HG03469 (cell line): ENCODE results near the gene PCDHGA12.
"Not testable (repeated sequence)": the region's sequence is repeated elsewhere in the genome, so short reads cannot be mapped to it uniquely, and the experiment has no call there.

Source experiments
- ATAC-seq: cut with Tn5 transposase; IDR thresholded peaks from one replicate; pipeline ENCODE4 v1.9.1; 2021; ENCODE audit warnings: mild to moderate bottlenecking, moderate library complexity, moderate number of reproducible peaks; ENCODE audit not compliant: unreplicated experiment

The PCDHGA12 gene

DNA sequence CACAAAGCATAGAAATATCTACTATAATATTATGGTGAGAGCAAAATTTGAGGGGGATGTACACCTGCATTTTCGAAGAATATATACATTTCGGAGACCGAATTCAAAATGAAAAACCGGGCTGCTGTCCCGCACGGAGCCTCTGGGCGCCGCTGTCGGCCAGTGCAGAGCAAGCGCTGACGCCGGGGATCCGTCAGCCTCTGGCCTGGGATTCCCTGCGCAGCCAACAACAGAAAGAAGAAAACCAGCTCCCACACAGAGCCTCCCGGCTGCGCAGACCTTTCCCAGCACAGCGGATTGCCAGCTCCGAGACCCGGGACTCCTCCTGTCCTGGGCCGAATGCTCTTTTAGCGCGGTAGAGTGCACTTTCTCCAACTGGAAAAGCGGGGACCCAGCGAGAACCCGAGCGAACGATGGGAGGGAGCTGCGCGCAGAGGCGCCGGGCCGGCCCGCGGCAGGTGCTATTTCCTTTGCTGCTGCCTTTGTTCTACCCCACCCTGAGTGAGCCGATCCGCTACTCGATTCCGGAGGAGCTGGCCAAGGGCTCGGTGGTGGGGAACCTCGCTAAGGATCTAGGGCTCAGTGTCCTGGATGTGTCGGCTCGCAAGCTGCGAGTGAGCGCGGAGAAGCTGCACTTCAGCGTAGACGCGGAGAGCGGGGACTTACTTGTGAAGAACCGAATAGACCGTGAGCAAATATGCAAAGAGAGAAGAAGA, 22.4 kb upstream of the PCDHGA12 start, which contains the start of gene PCDHGB6:
PCDHGB6 (plus strand) TSS at position 232 of the 716 bp plus-strand sequence; CDS start at position 414, 182 bp downstream.
- ATAC-seq: not testable (repeated sequence)

DNA sequence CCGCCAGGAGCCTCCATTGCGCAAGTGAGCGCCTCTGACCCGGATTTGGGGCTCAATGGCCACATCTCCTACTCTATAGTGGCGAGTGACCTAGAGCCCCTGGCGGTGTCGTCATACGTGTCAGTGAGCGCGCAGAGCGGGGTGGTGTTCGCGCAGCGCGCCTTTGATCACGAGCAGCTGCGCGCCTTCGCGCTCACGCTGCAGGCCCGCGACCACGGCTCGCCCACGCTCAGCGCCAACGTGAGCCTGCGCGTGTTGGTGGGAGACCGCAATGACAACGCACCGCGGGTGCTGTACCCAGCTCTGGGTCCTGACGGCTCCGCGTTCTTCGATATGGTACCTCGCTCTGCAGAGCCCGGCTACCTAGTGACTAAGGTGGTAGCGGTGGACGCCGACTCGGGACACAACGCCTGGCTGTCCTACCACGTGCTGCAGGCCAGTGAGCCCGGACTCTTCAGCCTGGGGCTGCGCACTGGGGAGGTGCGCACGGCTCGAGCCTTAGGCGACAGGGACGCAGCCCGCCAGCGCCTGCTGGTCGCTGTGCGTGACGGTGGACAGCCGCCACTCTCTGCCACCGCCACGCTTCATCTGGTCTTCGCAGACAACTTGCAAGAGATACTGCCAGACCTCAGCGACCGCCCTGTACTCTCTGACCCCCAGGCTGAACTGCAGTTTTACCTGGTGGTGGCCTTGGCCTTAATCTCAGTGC, 20.6 kb upstream of the PCDHGA12 start:
- ATAC-seq: no peak

DNA sequence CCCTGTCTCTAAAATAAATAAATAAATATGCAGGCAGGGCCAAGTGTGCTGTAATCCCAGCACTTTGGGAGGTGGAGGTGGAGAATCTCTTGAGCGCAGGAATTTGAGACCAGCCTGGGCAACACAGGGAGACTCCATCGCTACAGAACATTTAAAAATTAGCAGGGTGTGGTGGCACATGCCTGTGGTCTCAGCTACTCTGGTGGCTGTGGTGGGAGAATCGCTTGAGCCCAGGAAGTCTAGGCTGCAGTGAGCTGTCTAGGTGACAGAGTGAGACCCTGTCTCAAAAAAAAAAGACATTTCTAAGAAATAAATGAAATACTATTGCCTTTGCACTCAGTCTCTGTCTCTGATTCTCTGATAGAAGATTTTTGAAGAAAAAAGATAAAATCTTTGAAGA, 18.7 kb upstream of the PCDHGA12 start:
- ATAC-seq: no peak

DNA sequence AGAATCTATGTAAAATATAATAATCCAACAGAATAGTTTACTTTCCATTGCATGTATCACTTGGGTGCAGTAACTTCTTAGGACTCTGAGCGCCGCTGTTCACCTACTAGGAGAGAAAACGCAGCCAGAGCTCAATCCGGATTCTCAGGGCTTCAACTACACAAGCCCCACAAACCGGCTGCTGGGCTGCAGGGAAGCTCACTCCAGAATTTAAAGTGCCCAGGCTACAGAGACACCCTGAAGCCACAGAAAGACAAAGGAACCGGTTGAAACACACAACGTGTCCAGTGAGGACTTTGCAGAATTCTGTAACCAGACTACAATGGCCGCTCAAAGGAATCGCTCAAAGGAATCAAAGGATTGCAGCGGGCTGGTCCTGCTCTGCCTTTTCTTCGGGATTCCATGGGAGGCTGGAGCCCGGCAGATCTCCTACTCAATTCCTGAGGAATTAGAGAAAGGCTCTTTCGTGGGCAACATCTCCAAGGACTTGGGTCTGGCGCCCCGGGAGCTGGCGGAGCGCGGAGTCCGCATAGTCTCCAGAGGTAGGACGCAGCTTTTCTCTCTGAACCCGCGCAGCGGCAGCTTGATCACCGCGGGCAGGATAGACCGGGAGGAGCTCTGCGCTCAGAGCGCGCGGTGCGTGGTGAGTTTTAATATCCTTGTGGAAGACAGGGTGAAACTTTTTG, 17.3 kb upstream of the PCDHGA12 start, which contains the start of gene PCDHGA10:
PCDHGA10 (plus strand) TSS at position 134 of the 686 bp plus-strand sequence; CDS start at position 323, 189 bp downstream.
- ATAC-seq: peak; percentile 54

DNA sequence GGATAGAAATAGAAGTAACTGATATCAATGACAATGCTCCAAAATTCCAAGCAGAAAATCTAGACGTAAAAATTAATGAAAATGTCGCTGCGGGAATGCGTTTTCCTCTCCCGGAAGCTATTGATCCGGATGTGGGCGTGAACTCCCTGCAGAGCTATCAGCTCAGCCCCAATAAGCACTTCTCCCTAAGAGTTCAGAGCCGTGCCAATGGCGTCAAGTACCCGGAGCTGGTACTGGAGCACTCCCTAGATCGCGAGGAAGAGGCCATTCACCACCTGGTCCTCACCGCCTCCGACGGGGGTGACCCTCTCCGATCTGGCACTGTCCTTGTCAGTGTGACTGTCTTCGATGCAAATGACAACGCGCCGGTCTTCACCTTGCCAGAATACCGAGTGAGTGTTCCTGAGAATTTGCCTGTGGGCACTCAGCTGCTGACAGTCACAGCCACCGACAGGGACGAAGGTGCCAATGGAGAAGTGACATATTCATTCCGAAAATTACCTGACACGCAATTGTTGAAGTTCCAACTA, 16.7 kb upstream of the PCDHGA12 start:
- no peak for ATAC-seq

DNA sequence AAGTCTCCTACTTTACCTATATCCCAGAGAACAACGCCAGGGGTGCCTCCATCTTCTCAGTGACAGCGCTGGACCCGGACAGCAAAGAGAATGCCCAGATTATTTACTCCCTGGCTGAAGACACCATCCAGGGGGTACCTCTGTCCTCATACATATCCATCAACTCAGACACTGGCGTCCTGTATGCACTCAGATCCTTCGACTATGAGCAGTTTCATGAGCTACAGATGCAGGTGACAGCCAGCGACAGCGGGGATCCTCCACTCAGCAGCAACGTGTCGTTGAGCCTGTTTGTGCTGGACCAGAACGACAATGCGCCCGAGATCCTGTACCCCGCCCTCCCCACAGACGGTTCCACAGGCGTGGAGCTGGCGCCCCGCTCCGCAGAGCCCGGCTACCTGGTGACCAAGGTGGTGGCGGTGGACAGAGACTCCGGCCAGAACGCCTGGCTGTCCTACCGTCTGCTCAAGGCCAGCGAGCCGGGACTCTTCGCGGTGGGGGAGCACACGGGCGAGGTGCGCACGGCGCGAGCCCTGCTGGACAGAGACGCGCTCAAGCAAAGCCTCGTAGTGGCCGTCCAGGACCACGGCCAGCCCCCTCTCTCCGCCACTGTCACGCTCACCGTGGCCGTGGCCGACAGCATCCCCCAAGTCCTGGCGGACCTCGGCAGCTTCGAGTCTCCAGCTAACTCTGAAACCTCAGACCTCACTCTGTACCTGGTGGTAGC, 15.6 kb upstream of the PCDHGA12 start:
- not testable (repeated sequence) for ATAC-seq

DNA sequence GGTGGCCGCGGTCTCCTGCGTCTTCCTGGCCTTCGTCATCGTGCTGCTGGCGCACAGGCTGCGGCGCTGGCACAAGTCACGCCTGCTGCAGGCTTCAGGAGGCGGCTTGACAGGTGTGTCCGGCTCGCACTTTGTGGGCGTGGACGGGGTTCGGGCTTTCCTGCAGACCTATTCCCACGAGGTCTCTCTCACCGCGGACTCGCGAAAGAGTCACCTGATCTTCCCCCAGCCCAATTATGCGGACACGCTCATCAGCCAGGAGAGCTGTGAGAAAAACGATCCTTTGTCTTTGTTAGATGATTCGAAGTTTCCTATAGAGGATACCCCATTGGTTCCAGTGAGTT, 15.1 kb upstream of the PCDHGA12 start:
- ATAC-seq: not testable (repeated sequence)

DNA sequence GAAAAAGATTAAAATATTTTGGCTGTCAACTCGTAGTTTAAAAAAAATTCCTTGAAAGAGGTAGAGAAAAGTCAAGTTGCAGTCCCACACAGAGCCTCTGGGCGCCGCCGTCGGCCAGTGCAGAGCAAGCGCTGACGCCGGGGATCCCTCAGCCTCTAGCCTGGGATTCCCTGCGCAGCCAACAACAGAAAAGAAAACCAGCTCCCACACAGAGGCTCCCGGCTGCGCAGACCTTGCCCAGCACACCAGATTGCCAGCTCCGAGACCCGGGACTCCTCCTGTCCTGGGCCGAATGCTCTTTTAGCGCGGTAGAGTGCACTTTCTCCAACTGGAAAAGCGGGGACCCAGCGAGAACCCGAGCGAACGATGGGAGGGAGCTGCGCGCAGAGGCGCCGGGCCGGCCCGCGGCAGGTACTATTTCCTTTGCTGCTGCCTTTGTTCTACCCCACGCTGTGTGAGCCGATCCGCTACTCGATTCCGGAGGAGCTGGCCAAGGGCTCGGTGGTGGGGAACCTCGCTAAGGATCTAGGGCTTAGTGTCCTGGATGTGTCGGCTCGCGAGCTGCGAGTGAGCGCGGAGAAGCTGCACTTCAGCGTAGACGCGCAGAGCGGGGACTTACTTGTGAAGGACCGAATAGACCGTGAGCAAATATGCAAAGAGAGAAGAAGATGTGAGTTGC, 12.7 kb upstream of the PCDHGA12 start, which contains the start of gene PCDHGB7:
PCDHGB7 (plus strand) TSS at position 184 of the 679 bp plus-strand sequence; CDS start at position 367, 183 bp downstream.
- peak; percentile 52 for ATAC-seq

DNA sequence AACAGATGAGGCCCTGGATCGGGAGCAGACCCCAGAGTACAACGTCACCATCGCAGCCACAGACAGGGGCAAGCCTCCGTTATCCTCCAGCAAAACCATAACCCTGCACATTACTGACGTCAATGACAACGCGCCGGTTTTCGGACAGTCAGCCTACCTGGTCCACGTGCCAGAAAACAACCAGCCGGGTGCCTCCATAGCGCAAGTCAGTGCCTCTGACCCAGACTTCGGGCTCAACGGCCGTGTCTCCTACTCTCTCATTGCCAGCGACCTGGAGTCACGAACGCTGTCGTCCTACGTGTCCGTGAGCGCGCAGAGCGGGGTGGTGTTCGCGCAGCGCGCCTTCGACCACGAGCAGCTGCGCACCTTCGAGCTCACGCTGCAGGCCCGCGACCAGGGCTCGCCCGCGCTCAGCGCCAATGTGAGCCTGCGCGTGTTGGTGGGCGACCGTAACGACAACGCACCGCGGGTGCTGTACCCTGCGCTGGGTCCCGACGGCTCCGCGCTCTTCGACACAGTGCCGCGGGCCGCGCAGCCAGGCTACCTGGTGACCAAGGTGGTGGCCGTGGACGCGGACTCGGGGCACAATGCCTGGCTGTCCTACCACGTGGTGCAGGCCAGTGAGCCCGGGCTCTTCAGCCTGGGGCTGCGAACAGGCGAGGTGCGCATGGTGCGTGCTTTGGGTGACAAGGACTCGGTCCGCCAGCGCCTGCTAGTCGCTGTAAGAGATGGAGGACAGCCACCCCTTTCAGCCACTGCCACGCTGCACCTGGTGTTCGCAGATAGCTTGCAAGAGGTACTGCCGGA, 11.0 kb upstream of the PCDHGA12 start:
- ATAC-seq: no peak

DNA sequence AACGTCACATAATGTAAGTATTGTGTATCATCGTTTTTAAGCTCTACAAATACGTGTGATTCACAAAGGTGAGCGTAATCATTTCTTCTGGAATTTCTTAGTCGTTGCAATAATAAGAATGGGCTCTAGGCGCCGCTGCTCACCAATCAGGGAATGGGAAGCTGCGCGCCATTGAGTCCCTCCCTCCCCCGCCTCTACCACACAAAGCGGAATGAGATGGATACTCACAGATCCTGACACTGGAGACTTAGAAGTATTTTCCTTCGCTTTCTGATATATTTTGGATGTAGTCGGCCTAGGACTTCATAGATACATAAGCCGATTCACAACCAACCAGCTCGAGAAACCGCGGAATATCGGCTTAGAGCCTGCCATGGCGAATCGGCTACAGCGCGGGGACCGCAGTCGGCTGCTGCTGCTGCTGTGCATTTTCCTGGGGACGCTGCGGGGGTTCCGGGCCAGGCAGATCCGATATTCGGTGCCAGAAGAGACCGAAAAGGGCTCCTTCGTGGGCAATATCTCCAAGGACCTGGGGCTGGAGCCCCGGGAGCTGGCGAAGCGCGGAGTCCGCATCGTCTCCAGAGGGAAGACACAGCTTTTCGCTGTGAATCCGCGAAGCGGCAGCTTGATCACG, 9.3 kb upstream of the PCDHGA12 start, which contains the start of gene PCDHGA11:
PCDHGA11 (plus strand) TSS at position 197 of the 634 bp plus-strand sequence; CDS start at position 374, 177 bp downstream.
- ATAC-seq: no peak

DNA sequence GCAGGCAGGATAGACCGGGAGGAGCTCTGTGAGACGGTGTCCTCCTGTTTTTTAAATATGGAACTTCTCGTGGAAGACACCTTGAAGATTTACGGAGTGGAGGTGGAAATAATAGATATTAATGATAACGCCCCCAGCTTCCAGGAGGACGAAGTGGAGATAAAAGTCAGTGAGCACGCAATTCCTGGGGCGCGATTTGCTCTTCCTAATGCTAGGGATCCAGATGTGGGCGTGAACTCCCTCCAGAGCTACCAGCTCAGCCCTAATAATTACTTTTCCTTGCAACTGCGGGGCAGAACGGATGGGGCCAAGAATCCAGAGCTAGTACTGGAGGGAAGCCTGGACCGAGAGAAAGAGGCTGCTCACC, 8.8 kb upstream of the PCDHGA12 start:
- no peak for ATAC-seq

DNA sequence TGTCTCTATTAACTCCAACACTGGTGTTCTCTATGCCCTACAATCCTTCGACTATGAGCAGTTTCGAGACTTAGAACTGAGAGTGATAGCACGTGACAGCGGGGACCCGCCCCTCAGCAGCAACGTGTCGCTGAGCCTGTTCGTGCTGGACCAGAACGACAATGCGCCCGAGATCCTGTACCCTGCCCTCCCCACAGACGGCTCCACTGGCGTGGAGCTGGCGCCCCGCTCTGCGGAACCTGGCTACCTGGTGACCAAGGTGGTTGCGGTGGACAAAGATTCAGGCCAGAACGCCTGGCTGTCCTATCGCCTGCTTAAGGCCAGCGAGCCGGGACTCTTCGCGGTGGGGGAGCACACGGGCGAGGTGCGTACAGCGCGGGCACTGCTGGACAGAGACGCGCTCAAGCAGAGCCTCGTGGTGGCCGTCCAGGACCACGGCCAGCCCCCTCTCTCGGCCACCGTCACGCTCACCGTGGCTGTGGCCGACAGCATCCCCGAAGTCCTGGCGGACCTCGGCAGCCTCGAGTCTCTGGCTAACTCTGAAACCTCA, 7.5 kb upstream of the PCDHGA12 start:
- no peak for ATAC-seq

DNA sequence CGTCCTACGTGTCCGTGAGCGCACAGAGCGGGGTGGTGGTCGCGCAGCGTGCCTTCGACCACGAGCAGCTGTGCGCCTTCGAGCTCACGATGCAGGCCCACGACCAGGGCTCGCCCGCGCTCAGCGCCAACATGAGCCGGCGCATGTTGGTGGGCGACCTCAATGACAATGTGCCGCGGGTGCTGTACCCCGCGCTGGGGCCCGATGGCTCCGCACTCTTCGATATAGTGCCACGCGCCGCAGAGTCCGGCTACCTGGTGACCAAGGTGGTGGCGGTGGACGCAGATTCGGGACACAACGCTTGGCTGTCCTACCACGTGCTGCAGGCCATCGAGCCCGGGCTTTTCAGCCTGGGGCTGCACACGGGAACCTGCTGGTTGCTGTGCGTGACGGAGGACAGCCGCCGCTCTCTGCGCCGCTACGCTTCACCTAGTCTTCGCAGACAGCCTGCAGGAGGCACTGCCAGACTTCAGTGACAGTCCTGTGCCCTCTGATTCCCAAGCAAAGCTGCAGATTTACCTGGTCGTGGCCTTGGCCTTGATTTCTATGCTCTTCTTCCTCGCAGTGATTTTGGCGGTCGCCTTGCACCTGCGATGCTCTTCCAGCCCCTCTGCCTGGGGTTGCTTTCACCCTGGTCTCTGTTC, 2.4 kb upstream of the PCDHGA12 start:
- no peak for ATAC-seq

DNA sequence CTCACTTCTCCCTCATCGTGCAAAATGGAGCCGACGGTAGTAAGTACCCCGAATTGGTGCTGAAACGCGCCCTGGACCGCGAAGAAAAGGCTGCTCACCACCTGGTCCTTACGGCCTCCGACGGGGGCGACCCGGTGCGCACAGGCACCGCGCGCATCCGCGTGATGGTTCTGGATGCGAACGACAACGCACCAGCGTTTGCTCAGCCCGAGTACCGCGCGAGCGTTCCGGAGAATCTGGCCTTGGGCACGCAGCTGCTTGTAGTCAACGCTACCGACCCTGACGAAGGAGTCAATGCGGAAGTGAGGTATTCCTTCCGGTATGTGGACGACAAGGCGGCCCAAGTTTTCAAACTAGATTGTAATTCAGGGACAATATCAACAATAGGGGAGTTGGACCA, 979 bp downstream of the PCDHGA12 start:
- peak; percentile 23 for ATAC-seq

DNA sequence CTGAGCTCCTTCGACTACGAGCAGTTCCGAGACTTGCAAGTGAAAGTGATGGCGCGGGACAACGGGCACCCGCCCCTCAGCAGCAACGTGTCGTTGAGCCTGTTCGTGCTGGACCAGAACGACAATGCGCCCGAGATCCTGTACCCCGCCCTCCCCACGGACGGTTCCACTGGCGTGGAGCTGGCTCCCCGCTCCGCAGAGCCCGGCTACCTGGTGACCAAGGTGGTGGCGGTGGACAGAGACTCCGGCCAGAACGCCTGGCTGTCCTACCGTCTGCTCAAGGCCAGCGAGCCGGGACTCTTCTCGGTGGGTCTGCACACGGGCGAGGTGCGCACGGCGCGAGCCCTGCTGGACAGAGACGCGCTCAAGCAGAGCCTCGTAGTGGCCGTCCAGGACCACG, 2.0 kb downstream of the PCDHGA12 start:
- not testable (repeated sequence) for ATAC-seq

DNA sequence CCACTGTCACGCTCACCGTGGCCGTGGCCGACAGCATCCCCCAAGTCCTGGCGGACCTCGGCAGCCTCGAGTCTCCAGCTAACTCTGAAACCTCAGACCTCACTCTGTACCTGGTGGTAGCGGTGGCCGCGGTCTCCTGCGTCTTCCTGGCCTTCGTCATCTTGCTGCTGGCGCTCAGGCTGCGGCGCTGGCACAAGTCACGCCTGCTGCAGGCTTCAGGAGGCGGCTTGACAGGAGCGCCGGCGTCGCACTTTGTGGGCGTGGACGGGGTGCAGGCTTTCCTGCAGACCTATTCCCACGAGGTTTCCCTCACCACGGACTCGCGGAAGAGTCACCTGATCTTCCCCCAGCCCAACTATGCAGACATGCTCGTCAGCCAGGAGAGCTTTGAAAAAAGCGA, 2.4 kb downstream of the PCDHGA12 start:
- ATAC-seq: not testable (repeated sequence)

DNA sequence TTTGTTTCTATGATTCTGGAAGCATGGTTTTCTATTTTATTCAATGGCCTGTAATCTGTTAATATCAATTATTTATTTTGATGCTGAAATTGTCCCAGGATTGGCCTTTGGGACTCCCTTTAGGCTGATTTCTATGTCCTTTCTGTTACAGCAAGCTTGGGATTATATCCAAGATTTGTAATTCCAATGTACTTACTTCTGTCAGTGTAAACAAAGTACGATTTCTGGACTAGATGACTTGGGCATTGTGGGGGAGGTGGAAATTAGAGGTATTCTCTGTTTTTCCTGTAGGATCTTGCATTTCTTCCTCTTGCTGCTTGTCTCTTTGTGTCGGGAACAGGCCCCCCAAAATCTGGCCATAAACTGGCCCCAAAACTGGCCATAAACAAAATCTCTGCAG, 3.7 kb downstream of the PCDHGA12 start:
- no peak for ATAC-seq

DNA sequence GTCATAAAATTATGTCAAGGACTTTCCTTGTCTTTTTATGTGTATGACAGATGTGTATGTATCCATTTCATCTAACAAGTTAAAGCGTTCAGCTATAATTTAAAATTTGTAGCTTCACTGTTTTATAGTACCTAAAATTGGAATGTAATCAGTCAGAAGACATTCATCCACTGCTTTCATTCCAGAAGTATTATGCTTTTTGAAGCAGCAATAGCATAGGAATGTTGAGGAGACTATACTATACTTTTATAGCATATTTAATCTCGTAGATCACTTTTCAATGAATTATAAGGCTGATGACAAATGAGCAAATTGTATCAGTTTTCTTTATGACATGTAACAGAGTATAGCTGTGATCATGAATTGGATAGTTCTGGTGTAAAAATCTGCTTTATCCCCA, 6.9 kb downstream of the PCDHGA12 start:
- ATAC-seq: no peak
